Measurements from ENCODE around the gene ZPLD1. TPM values are rescaled to one million over a fixed set of nuclear protein-coding genes. Genes with fewer than 3 reads are reported as not detected.

Gene ZPLD1
- not detected for total RNA-seq

DNA sequence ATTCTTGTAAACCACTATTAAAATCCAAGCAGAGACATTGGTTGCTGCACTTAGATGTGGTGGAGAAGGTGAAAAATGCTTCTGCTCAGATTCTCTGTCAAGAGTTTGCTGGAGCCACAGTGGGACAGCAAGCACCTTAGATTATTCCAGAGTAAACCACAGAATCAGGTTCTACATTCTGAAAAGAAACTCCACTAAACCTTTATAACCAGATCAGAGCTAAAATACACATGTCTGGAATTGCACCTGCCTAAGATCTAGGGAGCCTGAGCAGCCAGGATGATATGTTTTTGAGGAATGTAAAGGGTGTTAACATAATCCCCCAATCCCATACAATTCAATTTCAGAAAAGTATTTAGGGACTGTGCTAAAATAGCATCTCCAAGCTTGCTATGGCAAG is at the start of gene ZPLD1:
Gene ZPLD1 (plus strand): TSS at position 301 of the 400 bp plus-strand sequence. CDS start 3,473 bp downstream, outside the sequence.
- intact Hi-C loops (cut with DNase I): no loop called here
- ATAC-seq (no peak), DNase-seq (ENCODE audit: low spot score) (no peak)

DNA sequence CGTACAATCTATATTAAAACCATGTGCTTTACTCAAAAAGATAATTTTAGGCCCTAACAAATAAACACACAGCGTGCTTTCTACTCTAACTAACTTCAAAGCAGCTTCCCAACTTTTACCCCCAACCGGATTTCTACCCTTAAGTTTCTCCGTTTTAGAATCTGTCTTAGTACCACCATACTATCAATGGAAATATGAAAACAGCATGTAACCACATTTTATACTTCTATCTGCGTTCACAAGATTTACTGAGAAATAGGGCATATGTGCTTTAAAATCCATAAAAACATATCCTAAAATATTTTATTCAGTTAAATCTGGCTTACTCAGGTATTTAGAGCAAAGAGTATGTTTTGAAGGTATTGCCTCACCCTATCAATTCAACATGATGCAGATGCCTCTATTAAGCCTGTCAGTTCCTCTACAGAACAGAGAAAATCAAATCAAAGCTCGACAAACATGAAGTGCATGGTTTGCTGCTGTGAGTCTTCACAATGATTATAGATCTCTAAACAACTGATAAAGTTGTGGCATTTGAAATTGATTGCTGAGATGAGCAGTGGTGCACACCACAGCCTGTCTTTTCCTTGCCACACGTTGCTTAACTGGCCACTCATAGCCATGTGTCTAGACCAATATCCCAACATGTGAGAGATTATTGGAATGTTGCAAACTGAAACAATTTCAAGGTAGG is 44.5 kb upstream of the ZPLD1 start:
- DNase-seq (ENCODE audit: low spot score) (no peak), ATAC-seq (no peak)
- intact Hi-C loops (cut with DNase I): loop anchor here (5.0 kb wide), 1 partner anchor 1638 kb away; no protein-coding TSS in a partner anchor

DNA sequence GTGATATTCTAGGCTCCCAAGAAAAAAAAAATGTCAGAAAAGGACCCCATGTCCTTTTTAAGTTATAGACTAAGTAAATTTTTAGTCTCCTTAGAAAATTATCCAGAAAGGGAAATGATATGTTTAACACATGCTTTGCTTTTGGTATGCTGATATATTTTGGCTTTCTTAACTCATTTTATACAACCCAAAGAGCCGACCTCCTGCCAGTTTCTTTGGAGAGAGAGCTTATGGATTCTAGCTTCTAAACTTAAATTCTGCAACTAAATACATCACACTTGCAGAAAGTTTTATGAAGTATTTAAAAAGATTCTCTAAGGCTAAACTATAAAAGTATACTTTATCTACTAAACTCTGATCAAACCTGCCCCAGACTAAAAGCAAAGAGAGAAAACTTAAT is 43.9 kb upstream of the ZPLD1 start:
- ATAC-seq (no peak), DNase-seq (ENCODE audit: low spot score) (no peak)
- intact Hi-C loops (cut with DNase I): loop anchor here (5.0 kb wide), 1 partner anchor 1639 kb away; no protein-coding TSS in a partner anchor

DNA sequence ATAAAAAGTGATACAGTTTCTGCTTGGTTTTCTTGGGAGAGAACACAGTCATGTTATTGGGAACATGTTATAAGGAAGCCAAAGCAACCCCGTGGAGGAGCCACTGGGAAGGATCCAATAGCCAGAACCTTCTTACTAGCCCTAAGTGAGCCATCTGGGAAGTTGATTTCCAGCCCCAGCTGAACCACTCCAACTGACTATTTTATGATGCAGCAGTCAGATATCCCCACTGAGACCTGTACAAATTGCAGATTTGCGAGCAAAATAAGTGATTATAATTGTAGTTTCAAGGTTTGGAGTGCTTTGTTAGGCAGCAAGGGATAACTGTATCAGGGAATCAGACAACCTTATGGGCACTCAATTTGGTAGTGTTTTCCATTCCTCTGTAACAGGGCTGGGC is 43.3 kb upstream of the ZPLD1 start:
- DNase-seq (ENCODE audit: low spot score): no peak
- no peak for ATAC-seq
- intact Hi-C loops (cut with DNase I): loop anchor here (5.0 kb wide), 1 partner anchor 1639 kb away; no protein-coding TSS in a partner anchor

DNA sequence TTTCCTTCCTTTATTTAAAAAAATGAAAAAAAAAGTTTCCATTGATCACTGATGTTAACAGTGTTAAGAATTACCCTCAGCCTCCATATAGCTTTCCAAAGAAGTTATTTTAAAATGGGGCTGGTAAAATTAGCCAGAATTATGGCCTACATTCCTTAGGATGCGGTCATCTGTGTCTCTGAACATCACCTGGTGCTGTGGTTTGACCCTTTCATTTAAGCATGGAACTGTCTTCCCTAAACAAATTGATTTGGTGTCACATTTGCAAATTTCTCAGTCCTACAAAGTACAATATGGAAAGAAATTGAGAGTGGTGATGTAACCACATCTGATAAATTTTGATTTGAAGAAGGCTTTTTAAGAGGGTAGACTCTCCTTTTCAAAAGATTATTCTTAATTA is 40.3 kb upstream of the ZPLD1 start:
- no peak for ATAC-seq
- intact Hi-C loops (cut with DNase I): loop anchor here (5.0 kb wide), 1 partner anchor 1642 kb away; no protein-coding TSS in a partner anchor
- no peak for DNase-seq (ENCODE audit: low spot score)

DNA sequence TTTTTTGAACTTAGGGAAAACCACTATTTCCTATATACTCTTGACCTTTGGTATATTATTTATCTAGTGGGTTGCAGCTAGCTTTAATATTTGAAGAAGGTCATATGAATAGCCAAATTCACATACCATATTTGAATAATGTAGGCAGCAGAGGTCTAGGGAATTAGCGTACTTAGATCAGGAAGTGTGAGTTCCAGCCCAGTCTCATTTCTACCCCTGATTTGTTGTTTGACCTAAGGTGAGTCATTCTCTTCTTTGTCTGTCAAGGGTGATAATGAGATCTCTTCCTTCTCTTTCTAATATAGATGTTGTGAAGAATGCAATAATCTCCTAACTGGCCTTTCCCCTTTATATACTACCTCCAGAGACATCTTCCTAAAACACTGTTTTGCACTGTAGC is 36.6 kb upstream of the ZPLD1 start:
- DNase-seq (ENCODE audit: low spot score): no peak
- ATAC-seq: no peak
- intact Hi-C loops (cut with DNase I): no loop called here

DNA sequence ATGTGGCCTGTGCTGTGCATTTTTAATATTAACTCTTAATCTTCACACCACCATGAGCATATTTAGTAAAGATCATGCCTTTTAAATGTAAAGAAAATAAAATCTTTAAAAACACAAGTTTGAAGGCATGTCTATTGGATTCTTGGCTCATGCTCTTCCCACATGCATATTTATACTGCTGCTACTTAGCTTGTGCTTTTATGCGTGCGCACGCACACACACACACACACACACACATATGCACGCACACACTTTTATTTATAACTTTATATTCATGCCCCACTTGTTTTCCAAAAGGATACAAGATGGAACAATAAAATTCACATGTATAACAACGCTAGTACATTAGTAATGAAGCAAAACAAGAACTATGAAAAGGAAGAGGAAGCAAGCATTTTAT is 36.1 kb upstream of the ZPLD1 start:
- intact Hi-C loops (cut with DNase I): no loop called here
- no peak for ATAC-seq
- no peak for DNase-seq (ENCODE audit: low spot score)

DNA sequence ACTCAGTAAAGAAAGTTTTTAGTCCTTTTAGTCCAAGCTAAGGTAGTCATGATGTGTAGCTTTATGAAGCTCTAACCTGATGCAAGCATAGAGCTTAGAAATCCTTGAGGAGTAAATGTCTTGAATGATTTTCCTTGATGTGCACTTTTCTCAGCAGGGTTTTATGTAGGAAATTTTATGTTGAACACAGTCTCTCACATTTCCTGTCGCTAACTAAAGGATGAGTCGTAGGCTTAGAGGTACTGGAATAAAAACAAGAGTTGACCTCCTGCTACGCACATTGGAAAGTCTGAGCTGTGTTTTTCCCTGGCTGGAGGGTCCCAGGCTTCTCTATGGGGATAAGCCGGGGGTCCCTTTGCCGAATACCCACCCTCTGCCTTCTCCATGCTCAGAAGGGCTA is 34.7 kb upstream of the ZPLD1 start:
- no peak for ATAC-seq
- DNase-seq (ENCODE audit: low spot score): no peak
- intact Hi-C loops (cut with DNase I): no loop called here

DNA sequence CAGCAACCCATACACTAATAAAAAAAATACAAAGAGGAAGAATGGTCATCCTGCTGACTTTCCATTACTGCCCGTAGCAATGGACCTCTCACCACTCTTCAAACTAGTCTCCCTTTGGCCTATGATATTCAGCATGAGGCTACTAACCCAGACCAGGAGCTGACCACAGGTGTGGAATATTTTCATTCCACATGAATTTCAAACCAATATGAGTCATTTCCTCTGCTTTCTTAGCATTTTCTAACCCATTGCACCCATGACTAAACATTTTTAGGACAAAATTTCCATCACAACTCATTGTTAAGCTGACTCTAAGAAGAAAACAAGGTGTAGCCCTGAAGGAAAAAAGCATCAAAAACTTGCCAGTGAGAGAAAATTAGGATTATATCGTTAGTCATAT is 34.0 kb upstream of the ZPLD1 start:
- intact Hi-C loops (cut with DNase I): no loop called here
- no peak for DNase-seq (ENCODE audit: low spot score)
- no peak for ATAC-seq

DNA sequence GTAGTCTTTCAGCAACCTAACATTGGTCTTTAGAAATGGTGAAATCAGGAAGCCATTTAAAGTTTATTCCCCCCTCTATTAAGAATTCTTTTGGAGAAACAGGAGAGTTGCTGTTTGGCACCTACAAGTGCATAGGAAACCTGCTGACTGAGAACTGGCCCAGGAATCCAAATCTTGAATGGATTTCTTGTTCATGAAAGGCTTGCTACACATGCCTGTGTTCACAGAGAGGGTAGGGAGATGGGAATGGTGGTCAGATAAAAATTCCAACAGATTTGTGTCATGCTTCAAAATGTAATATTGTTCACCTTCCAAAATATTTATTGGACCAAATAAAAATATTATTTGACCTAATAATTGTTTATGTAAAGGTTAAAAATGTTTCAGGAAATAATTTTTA is 24.2 kb upstream of the ZPLD1 start:
- intact Hi-C loops (cut with DNase I): no loop called here
- DNase-seq (ENCODE audit: low spot score): no peak
- ATAC-seq: no peak

DNA sequence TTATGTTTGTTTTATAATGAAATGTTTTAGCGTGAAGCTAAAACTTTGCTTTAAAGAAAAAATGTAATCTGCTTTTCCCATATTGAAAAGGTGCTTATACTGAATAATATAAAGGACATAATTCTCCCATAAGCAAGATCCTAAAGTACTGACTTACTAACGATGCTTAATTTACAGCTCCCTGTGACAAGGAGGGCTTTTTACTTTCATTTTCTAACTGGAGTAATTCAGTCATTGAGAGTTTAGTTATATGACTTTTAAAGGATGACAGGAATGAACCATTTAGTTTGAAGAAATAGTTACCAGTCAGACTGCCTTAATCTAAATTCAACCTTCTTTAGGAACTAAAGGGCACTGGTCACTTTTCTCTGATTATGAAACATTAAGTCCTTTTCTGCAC is 19.3 kb upstream of the ZPLD1 start:
- intact Hi-C loops (cut with DNase I): no loop called here
- DNase-seq (ENCODE audit: low spot score): no peak
- no peak for ATAC-seq

DNA sequence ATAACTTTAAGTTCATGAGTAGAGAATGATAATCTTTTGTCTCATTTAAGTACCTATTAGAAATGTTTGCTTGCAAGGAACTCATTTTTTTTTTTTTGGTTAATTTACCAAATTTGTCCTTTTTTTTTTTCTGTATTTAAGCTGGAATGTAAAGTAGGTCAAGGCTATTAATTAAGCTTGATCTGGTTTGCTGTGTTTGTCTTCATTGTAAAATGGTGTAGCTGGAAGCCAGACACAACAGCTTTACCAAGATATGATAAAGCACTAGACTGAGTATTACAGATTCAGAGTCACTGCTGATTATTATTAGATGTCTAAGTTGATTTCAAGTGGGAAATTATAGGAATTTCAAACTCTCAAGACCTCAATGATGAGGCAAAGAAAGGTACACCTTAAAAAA is 15.0 kb upstream of the ZPLD1 start:
- intact Hi-C loops (cut with DNase I): no loop called here
- ATAC-seq: no peak
- no peak for DNase-seq (ENCODE audit: low spot score)

DNA sequence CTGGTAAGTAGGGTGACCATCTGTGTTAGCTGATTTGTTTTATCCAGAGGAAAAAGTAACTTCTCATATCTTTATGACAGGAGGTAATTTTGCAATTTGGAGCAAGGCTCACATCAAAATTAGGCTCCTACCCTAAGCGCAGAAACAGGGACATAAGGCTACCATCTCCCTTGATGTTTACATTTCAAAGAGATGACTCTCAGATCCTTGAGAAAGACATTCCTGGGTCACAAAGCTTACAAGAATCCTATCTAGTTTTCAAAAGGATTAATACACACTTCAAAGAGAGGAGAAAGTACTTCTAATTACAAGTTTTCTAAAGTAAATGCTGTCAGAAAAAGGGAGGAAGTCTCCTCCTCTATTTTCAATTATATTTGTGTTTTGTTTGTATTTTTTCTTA is 7.0 kb downstream of the ZPLD1 start:
- DNase-seq (ENCODE audit: low spot score): no peak
- intact Hi-C loops (cut with DNase I): no loop called here
- no peak for ATAC-seq

DNA sequence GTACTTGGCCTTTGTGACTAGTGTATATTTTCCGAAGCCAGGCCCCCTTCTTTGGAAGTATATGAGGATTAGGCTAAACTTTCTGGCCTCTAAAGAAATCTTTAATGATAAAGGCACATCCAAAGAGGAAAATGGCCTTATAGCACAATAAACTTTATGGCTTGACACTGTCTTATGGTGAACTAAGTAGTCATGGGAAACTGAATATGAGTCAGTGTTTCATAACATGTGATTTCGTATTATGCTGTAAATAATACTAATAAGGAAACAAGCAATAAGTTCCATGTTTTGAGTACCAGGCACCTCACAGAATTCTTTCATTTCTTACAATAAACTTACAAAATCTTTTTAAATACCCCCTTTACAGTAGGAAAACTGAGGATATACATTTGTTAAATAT is 8.2 kb downstream of the ZPLD1 start:
- no peak for ATAC-seq
- intact Hi-C loops (cut with DNase I): no loop called here
- DNase-seq (ENCODE audit: low spot score): no peak

DNA sequence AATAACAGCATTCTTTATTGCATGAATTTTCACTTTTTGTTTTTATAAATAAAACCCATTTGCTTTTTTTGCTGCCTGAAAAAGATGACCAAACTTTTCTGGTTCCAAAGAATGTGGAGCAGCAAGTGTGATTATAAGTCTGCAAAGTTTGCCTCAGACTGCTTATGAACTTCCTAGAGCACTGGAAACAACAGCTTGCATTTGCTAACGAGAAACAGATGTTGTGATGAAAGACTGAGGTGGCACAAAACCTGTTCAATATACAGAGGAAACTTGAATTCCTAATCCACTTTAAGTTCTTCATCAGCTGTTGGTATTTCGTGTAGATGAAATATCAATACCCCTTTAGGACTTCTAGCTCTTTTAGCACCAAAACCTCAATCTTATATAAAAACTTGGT is 9.3 kb downstream of the ZPLD1 start:
- DNase-seq (ENCODE audit: low spot score) (no peak), ATAC-seq (no peak)
- intact Hi-C loops (cut with DNase I): no loop called here

DNA sequence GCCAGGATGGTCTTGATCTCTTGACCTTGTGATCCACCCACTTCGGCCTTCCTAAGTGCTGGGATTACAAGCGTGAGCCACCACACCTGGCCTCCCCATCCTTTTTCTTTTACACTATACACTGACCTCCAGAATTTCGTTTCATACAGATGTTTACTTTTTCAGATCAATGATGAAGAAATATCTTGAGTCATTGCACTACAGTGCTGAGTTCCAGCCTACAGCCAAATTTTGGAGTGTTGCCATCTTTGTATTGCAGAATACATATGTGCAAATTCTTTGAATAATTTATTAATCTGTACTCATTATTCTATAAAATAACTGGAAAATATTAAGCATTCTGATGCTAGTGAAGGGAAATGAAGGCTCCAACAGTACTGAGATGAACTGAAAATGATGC is 12.5 kb downstream of the ZPLD1 start:
- intact Hi-C loops (cut with DNase I): no loop called here
- no peak for DNase-seq (ENCODE audit: low spot score)
- ATAC-seq: no peak

DNA sequence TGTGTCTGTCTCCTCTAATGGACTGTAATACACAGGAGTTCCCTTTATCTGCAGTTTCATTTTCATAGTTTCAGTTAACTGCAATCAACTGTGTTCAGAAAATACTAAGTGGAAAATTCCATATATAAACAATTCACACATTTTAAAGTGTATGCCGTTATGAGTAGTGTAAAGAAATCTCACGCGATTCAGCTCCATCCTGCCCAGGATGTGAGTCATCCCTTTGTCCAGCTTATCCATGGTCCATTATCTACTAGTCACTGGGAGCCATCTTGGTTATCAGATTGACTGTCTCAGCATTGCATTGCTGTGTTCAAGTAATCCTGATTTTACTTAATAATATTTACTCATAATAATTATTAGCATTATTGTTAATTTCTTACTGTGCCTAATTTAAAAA is 14.5 kb downstream of the ZPLD1 start:
- intact Hi-C loops (cut with DNase I): no loop called here
- ATAC-seq: no peak

DNA sequence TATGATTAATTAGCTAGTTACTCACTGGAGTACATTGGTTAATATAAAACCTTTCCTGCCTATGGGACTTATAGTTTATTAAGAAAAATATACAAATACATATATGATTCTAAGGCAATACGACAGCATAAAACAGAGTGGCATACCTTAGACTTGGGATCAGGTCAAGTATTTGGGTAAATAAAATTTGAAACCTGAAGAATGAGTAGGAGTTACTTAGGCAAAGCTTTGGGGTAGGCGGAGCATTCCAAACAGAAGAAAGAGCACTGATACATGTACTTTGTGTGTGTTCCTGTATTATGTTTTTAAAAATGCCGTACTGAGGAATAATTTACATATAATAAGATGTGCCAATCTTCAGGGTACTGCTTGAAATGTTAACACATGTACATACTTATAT is 15.1 kb downstream of the ZPLD1 start:
- DNase-seq (ENCODE audit: low spot score) (no peak), ATAC-seq (no peak)
- intact Hi-C loops (cut with DNase I): no loop called here

More for the DNA sequence above, 14.5 kb downstream of the ZPLD1 start:
- no peak for DNase-seq (ENCODE audit: low spot score)

DNA sequence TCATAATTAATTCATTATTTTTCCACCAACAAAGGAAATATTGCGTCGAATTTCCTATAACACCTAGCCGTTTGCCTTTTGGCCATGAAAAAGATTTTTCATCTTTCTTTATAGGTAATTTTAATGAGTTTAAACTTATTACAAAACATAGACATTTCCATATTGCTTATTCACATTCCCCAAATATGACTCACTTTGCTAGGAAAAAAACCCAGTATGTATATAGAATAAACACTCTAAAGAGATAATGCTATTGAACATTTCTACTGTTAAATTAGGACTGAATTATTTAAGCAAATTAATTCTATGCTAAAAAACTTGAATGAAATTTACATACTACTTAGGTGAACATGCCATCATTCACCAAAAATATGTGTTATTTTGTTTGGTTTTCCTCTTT is 16.2 kb downstream of the ZPLD1 start:
- DNase-seq (ENCODE audit: low spot score) (no peak), ATAC-seq (no peak)
- intact Hi-C loops (cut with DNase I): no loop called here

DNA sequence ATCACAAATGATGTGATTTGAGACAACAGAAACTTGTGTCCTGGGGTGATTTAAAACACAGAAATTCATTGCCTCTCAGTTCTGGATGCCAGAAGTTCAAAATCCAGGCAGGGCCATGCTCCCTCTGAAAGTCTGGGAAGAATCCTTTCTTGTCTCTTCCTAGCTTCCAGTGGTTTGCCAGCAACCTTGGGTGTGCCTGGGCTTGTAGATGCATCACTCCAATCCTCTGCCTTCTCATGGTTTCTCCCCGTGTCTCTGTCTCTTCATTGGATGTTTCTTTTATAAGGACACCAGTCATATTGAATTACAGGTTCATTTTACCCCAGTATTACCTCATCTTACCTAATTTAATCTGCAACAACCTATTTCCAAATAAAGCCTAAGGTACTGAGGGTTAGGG is 16.7 kb downstream of the ZPLD1 start:
- no peak for ATAC-seq
- DNase-seq (ENCODE audit: low spot score): no peak
- intact Hi-C loops (cut with DNase I): no loop called here

DNA sequence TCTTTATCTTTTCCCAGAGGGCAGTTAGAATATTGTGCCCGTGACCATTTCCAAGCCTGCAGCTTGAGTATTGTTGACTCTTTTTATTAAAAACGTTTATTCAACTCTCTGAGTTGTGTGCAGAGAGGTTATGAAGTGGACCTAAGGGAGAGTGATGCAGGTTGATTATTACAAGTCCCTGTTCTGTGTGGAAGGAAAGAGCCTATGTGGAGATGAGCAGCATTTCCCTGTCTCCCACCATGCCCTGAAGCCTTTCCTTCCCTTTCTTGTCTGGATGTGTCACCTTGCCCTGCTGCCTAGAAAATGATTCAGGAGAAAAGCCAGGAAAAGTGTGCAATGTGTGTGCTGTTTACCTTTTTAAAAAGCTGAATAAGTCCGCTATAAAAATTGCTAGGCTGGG is 19.4 kb downstream of the ZPLD1 start:
- DNase-seq (ENCODE audit: low spot score) (no peak), ATAC-seq (no peak)
- intact Hi-C loops (cut with DNase I): no loop called here

All from sciatic nerve (tissue), 2 donors.